HG02981 (cell line): ENCODE results near the gene KRTAP4-4.

Experiments
- ATAC-seq: cut with Tn5 transposase; IDR thresholded peaks from one replicate; pipeline ENCODE4 v1.9.1; 2021; ENCODE audit warnings: mild to moderate bottlenecking, moderate library complexity; ENCODE audit not compliant: unreplicated experiment

KRTAP4-4 gene

GRCh38 chr17:41116297-41116696, 44.3 kb downstream of the KRTAP4-4 start:
- ATAC-seq, result no peak

- ATAC-seq, result no peak
These were observed 49.2 kb downstream of the KRTAP4-4 start for GRCh38 chr17:41111151-41111885.
